ENCODE measurements around the gene ATP6AP2.

The ATP6AP2 gene

DNA sequence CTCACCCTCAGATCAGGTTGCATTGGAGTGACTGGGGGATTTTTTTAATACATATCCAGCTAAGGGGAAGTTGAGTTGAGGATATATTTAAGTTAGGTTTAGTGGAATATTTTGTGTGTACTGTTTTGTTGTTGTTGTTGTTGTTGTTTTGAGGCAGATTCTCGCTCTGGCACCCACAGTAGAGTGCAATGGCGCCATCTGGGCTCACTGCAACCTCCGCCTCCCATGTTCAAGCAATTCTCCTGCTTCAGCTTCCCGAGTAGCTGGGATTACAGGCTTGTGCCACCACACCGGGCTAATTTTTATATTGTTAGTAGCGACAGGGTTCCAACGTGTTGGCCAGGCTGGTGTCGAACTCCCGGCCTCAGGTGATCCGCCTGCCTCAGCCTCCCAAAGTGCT is 38.6 kb upstream of the ATP6AP2 start:
- TF ChIP-seq, protein P1, sequence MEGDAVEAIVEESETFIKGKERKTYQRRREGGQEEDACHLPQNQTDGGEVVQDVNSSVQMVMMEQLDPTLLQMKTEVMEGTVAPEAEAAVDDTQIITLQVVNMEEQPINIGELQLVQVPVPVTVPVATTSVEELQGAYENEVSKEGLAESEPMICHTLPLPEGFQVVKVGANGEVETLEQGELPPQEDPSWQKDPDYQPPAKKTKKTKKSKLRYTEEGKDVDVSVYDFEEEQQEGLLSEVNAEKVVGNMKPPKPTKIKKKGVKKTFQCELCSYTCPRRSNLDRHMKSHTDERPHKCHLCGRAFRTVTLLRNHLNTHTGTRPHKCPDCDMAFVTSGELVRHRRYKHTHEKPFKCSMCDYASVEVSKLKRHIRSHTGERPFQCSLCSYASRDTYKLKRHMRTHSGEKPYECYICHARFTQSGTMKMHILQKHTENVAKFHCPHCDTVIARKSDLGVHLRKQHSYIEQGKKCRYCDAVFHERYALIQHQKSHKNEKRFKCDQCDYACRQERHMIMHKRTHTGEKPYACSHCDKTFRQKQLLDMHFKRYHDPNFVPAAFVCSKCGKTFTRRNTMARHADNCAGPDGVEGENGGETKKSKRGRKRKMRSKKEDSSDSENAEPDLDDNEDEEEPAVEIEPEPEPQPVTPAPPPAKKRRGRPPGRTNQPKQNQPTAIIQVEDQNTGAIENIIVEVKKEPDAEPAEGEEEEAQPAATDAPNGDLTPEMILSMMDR (conservative IDR thresholded peaks at IDR 0.05; ENCODE audit: control insufficient read depth, insufficient read depth, low read depth, low read length) = no peak
- no peak overlapping the region for H3K4me3 ChIP-seq (ENCODE audit: control insufficient read depth, low read depth, low read length)
- no peak for DNase-seq (ENCODE audit: low read depth)

- DNase-seq (ENCODE audit: low read depth) = no peak
- TF ChIP-seq, protein P1 (conservative IDR thresholded peaks at IDR 0.05; ENCODE audit: control insufficient read depth, insufficient read depth, low read depth, low read length) = no peak
Observed at GRCh38 chrX:40542972-40543371, 37.8 kb upstream of the ATP6AP2 start.

GRCh38 chrX:40543661-40544328 is 37.0 kb upstream of the ATP6AP2 start:
- TF ChIP-seq, protein P1 (conservative IDR thresholded peaks at IDR 0.05; ENCODE audit: control insufficient read depth, insufficient read depth, low read depth, low read length) = peak; percentile 91
- DNase-seq (ENCODE audit: low read depth) = peak; percentile 60
- no peak overlapping the region for H3K4me3 ChIP-seq (ENCODE audit: control insufficient read depth, low read depth, low read length)

More at GRCh38 chrX:40542972-40543371, 37.8 kb upstream of the ATP6AP2 start:
- H3K4me3 ChIP-seq (ENCODE audit: control insufficient read depth, low read depth, low read length) = no peak overlapping the region

GRCh38 chrX:40544343-40545266 is 36.2 kb upstream of the ATP6AP2 start:
- TF ChIP-seq, protein P1 (conservative IDR thresholded peaks at IDR 0.05; ENCODE audit: control insufficient read depth, insufficient read depth, low read depth, low read length) = no peak
- H3K4me3 ChIP-seq (ENCODE audit: control insufficient read depth, low read depth, low read length) = no peak overlapping the region
- peak; percentile 35 for DNase-seq (ENCODE audit: low read depth)

- H3K4me3 ChIP-seq (ENCODE audit: control insufficient read depth, low read depth, low read length) = no peak overlapping the region
- TF ChIP-seq, protein P1 (conservative IDR thresholded peaks at IDR 0.05; ENCODE audit: control insufficient read depth, insufficient read depth, low read depth, low read length) = no peak
- no peak for DNase-seq (ENCODE audit: low read depth)
Observed at GRCh38 chrX:40546870-40547269, 33.9 kb upstream of the ATP6AP2 start.

DNA sequence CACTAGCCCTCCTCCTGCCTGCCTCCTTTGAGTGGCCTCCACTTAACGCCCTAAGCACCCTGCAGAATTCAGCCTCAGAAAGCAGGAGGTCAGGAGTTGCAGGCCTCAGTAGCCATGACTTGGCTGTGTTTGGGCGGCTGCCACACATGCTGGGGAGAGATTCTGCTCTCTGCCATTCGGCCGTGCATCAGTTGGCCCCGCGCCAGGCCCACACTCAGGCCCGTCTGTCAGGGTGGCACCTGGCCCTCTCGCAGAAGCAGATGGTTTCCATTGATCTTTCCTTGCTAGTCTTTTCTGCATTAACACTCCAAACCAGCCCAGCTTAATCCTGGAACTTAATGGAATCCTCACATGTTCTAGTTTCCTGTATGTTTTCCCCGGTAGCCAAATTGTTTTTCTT is 30.7 kb upstream of the ATP6AP2 start:
- no peak overlapping the region for H3K4me3 ChIP-seq (ENCODE audit: control insufficient read depth, low read depth, low read length)
- no peak for DNase-seq (ENCODE audit: low read depth)
- TF ChIP-seq, protein P1 (conservative IDR thresholded peaks at IDR 0.05; ENCODE audit: control insufficient read depth, insufficient read depth, low read depth, low read length) = no peak

All from fibroblast of mammary gland (primary cell).